ENCODE results near the gene WFDC5.

Gene WFDC5

GRCh38 chr20:45113865-45114264 is 1.1 kb downstream of the WFDC5 start:
- no peak for DNase-seq

DNA sequence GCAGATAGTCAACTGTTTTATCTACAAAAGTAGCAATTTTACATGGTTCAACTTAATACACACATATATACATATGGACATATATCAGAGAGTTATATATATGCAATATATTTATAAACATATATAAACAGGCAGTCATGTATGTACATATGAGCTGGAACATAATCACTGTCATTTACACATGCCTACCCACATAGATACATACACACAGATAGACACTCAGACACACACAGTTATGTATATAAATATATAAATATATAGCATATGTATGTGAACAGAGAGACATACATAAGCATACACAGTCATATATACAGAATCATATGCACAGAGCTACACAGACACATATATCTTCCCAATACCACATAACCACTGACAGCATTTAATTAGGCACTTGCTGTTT is 2.2 kb downstream of the WFDC5 start:
- no peak for DNase-seq

GRCh38 chr20:45111799-45112471 is 3.0 kb downstream of the WFDC5 start:
- peak; percentile 56 for DNase-seq

GRCh38 chr20:45111285-45111684 is 3.7 kb downstream of the WFDC5 start:
- no peak for DNase-seq

GRCh38 chr20:45110301-45110700 is 4.7 kb downstream of the WFDC5 start:
- DNase-seq, result no peak

DNA sequence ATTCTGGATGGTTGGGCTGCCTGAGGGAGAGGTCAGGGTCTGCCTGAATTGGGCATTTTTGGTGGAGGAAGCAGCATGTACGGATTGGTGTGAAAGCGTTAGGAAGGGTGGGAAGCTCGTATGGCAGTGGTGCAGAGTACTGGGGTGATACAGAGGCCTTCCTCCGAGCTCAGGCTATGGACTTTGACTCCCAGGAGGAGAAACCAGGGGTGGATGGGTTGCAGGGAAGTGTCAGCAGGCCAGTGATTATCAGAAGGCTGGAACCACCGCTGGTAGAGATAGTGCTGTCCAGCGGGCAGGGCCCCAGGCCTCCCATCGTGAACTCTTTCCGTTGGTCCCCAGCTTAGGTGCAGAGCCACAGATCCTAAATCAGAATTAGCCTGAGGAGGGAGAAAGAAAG is 5.3 kb downstream of the WFDC5 start:
- DNase-seq, result no peak

DNA sequence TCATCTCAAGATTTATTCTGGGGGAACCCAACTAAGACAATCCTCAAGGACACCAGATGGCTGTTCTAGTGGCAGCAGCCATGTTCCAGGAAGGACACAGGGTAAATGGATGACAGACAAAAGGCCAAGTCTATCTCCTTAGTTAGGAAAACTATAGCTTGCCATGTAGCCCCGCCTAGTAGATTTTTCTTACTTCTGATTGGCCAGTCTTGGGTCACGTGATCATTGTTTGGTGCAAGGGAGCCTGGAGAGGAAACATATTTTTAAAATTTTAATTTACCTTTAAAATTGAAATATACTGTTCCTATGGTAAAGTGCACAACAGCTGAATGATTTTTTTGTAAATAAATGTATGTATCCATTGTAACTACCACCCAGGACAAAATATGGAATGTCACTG is 9.7 kb downstream of the WFDC5 start:
- DNase-seq, result no peak

DNA sequence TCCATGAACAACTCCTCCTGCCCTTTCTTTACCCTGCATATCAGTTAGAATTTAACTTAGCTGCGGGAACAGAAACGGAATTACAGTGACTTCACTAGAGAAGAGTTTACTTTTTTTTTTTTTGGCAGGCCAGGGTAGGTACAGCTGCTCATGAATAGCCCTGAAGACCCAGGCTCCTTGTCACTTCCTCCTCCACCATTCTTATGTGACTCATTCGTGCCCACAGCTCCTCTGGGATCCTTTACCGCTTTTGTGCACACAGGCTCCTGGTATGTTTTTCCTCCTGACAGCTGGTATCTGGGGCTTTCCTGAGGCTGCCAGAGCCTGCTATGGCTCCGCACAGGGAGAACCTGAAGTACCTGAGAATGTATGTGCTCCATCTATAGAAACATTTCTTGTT is 10.2 kb downstream of the WFDC5 start:
- no peak for DNase-seq

- no peak for DNase-seq
Observed at GRCh38 chr20:45103072-45103471, 11.9 kb downstream of the WFDC5 start.

DNA sequence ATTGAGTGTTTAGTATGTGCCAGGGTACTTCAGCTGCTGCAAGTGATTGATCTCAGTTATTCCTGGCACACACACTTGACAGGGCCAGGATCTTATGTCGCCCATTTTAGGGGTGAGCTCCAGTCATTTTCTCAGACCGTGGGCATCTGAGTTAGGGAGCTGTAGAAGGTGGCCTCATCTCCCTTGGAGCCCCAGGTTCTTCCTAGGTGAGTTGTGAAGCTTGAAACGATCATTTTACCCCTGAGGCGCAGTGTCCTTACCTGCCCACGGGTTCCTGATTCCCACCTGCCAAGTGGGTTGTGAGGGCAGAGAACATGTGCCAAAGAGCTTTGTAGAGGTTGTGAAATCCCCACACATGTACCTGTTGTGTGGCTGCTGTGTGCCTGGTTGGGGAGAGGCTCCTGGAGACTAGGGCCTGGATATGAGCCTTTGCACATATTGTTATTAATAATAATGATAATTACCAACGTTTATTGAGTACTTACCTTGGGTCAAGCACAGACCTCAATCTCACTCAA is 13.6 kb downstream of the WFDC5 start:
- DNase-seq, result no peak

- peak; percentile 28 for DNase-seq
Observed at GRCh38 chr20:45100563-45101245, 14.3 kb downstream of the WFDC5 start, which contains the start of gene KCNS1. TSS of gene KCNS1 (minus strand) at chr20:45101127. CDS start at chr20:45099236, 1,891 bp downstream.

DNA sequence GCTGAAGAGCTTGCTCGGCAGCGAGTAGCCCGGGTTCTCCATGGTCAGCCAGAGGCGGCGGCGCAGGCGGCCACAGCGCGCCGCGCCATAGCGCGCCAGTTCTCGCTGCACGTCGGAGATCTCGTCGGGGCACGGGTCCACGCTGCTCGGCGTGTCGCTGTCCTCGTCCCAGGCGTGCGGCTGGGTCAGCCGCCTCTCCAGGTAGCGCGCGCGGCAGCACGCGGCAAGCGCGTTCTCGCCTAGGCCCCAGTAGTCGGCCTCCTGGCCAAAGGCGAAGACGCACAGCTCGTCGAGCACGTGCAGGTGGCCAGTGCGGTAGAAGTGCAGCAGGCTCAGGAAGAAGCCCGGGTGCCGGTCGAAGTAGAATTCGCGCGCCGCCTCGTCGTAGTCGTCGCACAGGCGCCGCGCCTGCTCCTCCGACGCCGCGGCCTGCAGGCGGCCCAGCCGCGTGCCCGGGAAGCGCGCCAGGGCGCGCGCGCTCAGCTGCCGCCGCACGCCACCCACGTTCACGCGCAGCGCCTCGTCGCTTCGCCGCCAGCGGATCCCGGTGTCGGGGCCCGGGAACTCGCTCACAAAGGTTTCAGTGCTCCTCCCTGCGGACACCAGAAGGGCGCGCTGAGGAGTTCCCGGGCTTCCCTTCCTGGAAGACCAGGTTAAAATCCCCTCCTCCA is 16.7 kb downstream of the WFDC5 start:
- peak; percentile 25 for DNase-seq

DNA sequence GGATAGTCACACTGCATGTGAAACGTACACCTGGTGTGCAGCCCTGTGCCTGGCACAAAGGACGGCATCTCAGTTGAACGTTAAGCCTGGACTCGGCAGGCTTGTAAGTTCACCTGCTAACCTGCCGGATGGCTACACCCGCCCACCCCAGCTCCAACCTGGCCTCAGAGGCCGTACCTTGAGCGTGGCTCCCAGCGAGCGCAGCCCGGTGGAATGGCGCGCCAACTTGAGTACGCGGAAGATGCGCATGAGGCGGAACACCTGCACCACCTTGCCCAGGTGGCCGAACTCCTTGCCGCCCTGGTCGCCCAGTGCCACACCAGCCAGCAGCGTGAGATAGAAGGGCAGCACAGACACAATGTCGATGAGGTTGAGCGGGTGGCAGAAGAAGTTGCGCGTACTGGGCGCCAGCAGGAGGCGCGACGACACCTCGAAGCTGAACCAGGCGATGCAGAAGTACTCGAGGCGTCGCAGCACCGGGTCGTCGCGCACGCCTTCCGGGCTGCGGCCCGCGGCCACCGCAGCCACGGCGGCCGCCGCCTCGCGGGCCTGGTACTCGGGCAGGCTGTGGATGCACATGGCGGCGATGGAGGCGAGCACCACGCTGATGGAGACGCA is 17.4 kb downstream of the WFDC5 start:
- DNase-seq, result no peak

DNA sequence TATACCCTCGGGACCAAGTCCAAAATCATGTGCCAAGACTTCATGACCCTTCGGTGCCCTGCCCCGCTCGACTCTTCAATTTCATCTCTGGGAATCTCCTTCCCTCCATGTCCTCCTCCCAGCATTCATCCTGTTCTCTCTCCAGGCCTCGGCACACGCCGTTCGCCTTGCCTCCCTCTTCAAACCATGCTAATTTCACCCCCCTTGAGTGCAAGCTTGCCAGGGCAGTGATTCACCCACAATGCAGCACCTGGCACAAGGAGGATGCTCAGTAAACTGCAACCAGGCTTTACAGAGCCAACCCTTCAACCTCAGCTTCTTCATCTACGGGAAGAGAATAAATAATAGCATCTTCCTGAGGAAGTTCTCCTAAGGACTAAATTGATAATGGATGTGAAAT is 18.2 kb downstream of the WFDC5 start:
- DNase-seq, result no peak

- peak; percentile 74 for DNase-seq
Observed at GRCh38 chr20:45095805-45096238, 19.2 kb downstream of the WFDC5 start.

DNA sequence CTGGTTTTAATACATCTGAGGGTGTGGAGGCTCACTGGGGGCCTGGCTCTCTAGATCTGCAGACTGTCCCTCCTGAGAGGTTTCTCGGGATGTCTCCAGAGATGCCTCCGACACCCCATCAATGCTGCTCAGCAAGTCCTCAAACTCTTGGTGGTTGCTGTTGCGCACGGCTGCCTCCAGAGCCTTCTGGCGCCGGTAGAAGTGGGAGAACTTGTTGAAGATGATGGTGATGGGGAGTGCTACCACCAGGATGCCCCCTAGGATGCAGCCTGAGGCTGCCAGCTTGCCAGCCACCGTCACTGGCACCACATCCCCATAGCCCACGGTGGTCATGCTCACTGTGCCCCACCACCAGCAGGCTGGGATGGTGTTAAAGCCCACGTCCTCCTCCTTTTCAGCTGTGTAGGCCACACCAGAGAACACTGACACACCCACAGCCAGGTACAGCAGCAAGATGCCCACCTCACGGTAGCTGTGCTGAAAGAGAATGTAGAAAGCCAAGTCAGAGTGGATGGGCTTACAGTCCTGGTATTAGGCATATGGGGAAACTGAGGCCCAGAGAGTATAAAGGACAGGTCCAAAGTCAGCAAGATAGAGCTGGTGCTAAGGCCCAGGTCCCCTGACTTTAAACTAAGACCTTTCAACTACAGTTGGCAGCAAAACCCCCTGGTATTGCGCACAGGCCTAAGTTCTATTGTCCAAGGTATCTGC is 20.0 kb downstream of the WFDC5 start:
- no peak for DNase-seq

DNA sequence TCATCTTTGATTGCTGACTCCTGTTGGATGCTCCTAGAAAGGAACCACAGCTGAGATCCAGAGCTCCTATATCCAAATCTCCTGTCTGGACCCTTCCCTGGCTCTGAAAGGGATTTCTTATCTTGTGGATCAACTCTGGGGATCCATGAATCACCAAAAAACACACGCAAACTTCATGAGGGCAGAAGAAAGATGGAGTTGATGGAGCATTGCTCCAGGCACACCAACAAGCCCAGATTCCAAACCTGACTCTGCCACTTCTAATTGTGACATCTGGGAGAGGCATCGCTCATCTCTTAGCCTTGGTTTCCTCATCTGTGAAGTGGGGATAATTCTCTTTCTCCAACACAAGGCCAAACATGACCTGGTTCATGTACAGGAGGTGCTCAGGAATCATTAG is 20.8 kb downstream of the WFDC5 start:
- no peak for DNase-seq

GRCh38 chr20:45092898-45093297 is 22.1 kb downstream of the WFDC5 start:
- DNase-seq, result no peak

- peak; percentile 24 for DNase-seq
Observed at GRCh38 chr20:45091366-45091765, 23.6 kb downstream of the WFDC5 start.

- DNase-seq, result no peak
Observed at GRCh38 chr20:45090481-45090880, 24.5 kb downstream of the WFDC5 start.

DNA sequence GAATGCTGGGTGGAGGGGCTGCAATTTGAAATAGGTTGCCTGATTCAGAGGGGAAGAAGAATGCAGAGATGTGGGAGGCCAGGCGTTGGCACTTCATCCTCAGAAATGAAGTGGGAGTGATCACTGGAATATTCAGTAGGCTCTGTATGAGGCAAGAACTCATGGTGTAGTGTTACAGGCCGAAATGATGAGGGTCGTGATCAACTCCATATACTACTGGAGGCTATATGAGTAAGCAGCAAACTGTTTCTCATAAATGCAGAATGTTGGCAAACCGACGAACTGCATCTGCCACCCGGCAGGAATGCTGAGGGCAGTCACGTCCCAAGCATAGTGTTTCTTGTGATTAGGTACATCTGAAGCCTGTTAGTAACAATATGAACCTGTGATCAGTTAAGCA is 26.7 kb downstream of the WFDC5 start:
- DNase-seq, result no peak

DNA sequence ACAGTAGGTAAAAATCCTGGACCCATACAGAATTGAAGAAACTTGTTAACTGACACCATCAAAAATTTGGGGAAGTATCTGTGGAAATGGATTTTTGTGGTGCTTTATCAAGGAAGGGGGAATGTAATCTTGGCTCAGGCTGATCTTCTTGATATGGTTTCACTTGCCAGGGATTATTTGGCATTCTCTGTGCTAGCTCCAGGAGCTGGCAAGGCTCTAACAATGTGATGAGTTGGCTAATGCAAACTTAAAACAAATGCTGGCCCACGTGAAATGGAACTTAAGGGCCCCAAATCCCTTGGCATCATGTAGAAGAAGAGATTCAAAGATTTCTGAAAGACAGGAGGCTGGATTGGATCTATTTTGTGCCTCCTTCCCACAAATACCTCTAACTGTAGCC is 27.2 kb downstream of the WFDC5 start:
- DNase-seq, result no peak
